Sigmoid colon (tissue), 7 donors: ENCODE measurements around the gene GALNT13. TPM values are rescaled to one million over a fixed set of nuclear protein-coding genes. Genes with fewer than 3 reads are reported as not detected.

Source experiments
- DNase-seq: peaks from one replicate; pipeline ENCODE4 v3.0.0-alpha.2; 2019
- H3K27ac ChIP-seq, 4 donors: fragments of 200-600 bp; sonication (generic); one replicate each; pipeline ENCODE4 v1.5.1; 2016 to 2019; ENCODE audit warnings: mild to moderate bottlenecking in 1 of 4
- H3K27me3 ChIP-seq, 3 donors: fragments of 200-600 bp; sonication (generic); one replicate each; pipeline ENCODE4 v1.5.1; 2019; ENCODE audit warnings: mild to moderate bottlenecking in 1 of 3
- H3K36me3 ChIP-seq, 4 donors: fragments of 200-600 bp; sonication (generic); one replicate each; pipeline ENCODE4 v1.5.1; 2016 to 2019
- H3K4me1 ChIP-seq, 4 donors: fragments of 200-600 bp; sonication (generic); one replicate each; pipeline ENCODE4 v1.5.1; 2017 to 2019
- H3K4me3 ChIP-seq, 4 donors: fragments of 200-600 bp; sonication (generic); one replicate each; pipeline ENCODE4 v1.5.1; 2017 to 2019; ENCODE audit warnings: mild to moderate bottlenecking in 2 of 4, moderate library complexity in 1 of 4
- H3K9me3 ChIP-seq, 4 donors: fragments of 200-600 bp in 3 of 4; sonication (generic) in 3 of 4; one replicate each; pipeline versions ENCODE4 v1.5.1 to v1.6.1; 2013 to 2019
- CTCF ChIP-seq, 4 experiments: fragments of 450-650 bp in 3 of 4; fragments of 200-600 bp in 1 of 4; IDR thresholded peaks; one replicate each; pipeline ENCODE4 v1.5.1; 2016 to 2019; ENCODE audit warnings: antibody characterized with exemption in 4 of 4, mild to moderate bottlenecking in 3 of 4, moderate library complexity in 2 of 4
- EP300 ChIP-seq, 4 donors: sonication (generic); formaldehyde crosslinking; IDR thresholded peaks; one replicate each; pipeline ENCODE4 v1.6.1; 2017; ENCODE audit warnings: antibody characterized with exemption in 4 of 4
- POLR2A ChIP-seq, 2 donors: fragments of 450-650 bp; IDR thresholded peaks; one replicate each; pipeline ENCODE4 v1.6.1; 2016; ENCODE audit warnings: antibody characterized with exemption in 2 of 2, mild to moderate bottlenecking in 2 of 2, moderate library complexity in 2 of 2
- POLR2AphosphoS5 ChIP-seq, 4 donors: sonication (generic); formaldehyde crosslinking; IDR thresholded peaks; one replicate each; pipeline ENCODE4 v1.6.1; 2017; ENCODE audit warnings: antibody characterized with exemption in 4 of 4
- WGBS, 2 donors: extraction: QIAGEN DNeasy Blood & Tissue Kit; methylation state at CpG; one replicate each; pipeline ENCODE4 v1.1.7; 2013; 5-methylcytosine and 5-hydroxymethylcytosine counted together
- intact Hi-C: fragments of 100-400 bp; cut with DNase I; formaldehyde crosslinking; loops from one replicate; pipeline ENCODE4 v1.15.1; 2023
- polyA plus RNA-seq, 3 donors: library from polyadenylated mRNA; stranded (reverse); fragments of 200-250 nt; gene quantifications; one replicate each; pipeline ENCODE4 v1.2.3, GENCODE V29; 2013
- total RNA-seq, 4 donors: library from RNA; depleted of rRNA; stranded (reverse); fragments of >200 nt; gene quantifications; one replicate each; pipeline ENCODE4 v1.1.0, GENCODE V29; 2016
- donor health status: healthy with polysubstance abuse.
- donor health status: Bipolar disorder and iron deficiency.
- donor health status: healthy.

Gene GALNT13
- total and polyA plus RNA-seq, 7 donors: under 0.01 to 2.5 (median 0.82) TPM; not detected in 1

GRCh38 chr2:154394600-154394999 is 522.9 kb downstream of the GALNT13 start:
- H3K4me3 ChIP-seq: no peak overlapping the region
- H3K4me1 ChIP-seq: no peaks in the 10 kb centered on the region
- DNase-seq: no peak
- no peak for TF ChIP-seq POLR2A (IDR thresholded peaks at IDR 0.05)
- H3K9me3 ChIP-seq: no peaks in the 10 kb centered on the region
- H3K27me3 ChIP-seq: no peaks in the 10 kb centered on the region
- 77 to 82% methylated on average over 3 of the region's 3 CpGs for WGBS, 2 donors
- intact Hi-C loops: no loop called here
- H3K36me3 ChIP-seq: no peaks in the 10 kb centered on the region
- no peak overlapping the region for H3K27ac ChIP-seq

- H3K36me3 ChIP-seq: no peaks in the 10 kb centered on the region
- TF ChIP-seq EP300 (IDR thresholded peaks at IDR 0.05) (no peak), CTCF (IDR thresholded peaks at IDR 0.05) (no peak)
- intact Hi-C loops: no loop called here
These were observed 529.0 kb downstream of the GALNT13 start for GRCh38 chr2:154400563-154401290.

GRCh38 chr2:154402213-154402612 is 530.5 kb downstream of the GALNT13 start:
- Histone ChIP-seq H3K4me1 (no peaks in the 10 kb centered on the region), H3K27ac (no peak overlapping the region), H3K36me3 (no peaks in the 10 kb centered on the region), H3K27me3 (no peaks in the 10 kb centered on the region), H3K9me3 (no peaks in the 10 kb centered on the region), H3K4me3 (no peak overlapping the region)
- intact Hi-C loops: no loop called here
- DNase-seq: no peak
- TF ChIP-seq POLR2A (IDR thresholded peaks at IDR 0.05) (no peak), EP300 (IDR thresholded peaks at IDR 0.05) (no peak)
- 3 to 23% methylated on average over 3 of the region's 3 CpGs for WGBS, 2 donors

More at GRCh38 chr2:154400563-154401290, 529.0 kb downstream of the GALNT13 start:
- no peak overlapping the region for H3K27ac ChIP-seq
- no peak for DNase-seq
- H3K4me3 ChIP-seq: no peak overlapping the region
- WGBS, 2 donors: 41 to 43% methylated on average over 4 of the region's 4 CpGs
- H3K27me3 ChIP-seq: no peaks in the 10 kb centered on the region
- H3K9me3 ChIP-seq: no peaks in the 10 kb centered on the region
- no peaks in the 10 kb centered on the region for H3K4me1 ChIP-seq

- TF ChIP-seq CTCF (IDR thresholded peaks at IDR 0.05) (no peak), POLR2AphosphoS5 (IDR thresholded peaks at IDR 0.05) (no peak), POLR2A (IDR thresholded peaks at IDR 0.05) (no peak), EP300 (IDR thresholded peaks at IDR 0.05) (no peak)
- no peak for DNase-seq
- H3K27me3 ChIP-seq: no peaks in the 10 kb centered on the region
- no peaks in the 10 kb centered on the region for H3K4me1 ChIP-seq
- H3K36me3 ChIP-seq: no peaks in the 10 kb centered on the region
- no peak overlapping the region for H3K4me3 ChIP-seq
- 80 to 87% methylated on average over 3 of the region's 3 CpGs for WGBS, 2 donors
- H3K9me3 ChIP-seq: no peaks in the 10 kb centered on the region
- intact Hi-C loops: no loop called here
- H3K27ac ChIP-seq: no peak overlapping the region
These were observed 531.6 kb downstream of the GALNT13 start for GRCh38 chr2:154403242-154403790.

- no peaks in the 10 kb centered on the region for H3K27me3 ChIP-seq
- no peak for DNase-seq
- no peak overlapping the region for H3K27ac ChIP-seq
- no peak for TF ChIP-seq POLR2AphosphoS5 (IDR thresholded peaks at IDR 0.05)
- TF ChIP-seq POLR2A (IDR thresholded peaks at IDR 0.05): no peak
- TF ChIP-seq CTCF (IDR thresholded peaks at IDR 0.05): no peak
- no peak for TF ChIP-seq EP300 (IDR thresholded peaks at IDR 0.05)
- intact Hi-C loops: no loop called here
- no peak overlapping the region for H3K4me3 ChIP-seq
- no peaks in the 10 kb centered on the region for H3K4me1 ChIP-seq
- no peaks in the 10 kb centered on the region for H3K9me3 ChIP-seq
- WGBS, 2 donors: 79 to 91% methylated on average over 1 of the region's 1 CpG
- H3K36me3 ChIP-seq: no peaks in the 10 kb centered on the region
These were observed 537.1 kb downstream of the GALNT13 start for GRCh38 chr2:154408786-154409185.
